ENCODE measurements around the gene PDE2A. TPM values are rescaled to one million over a fixed set of nuclear protein-coding genes. Genes with fewer than 3 reads are reported as not detected.

The PDE2A gene
- total and polyA plus RNA-seq, 7 donors = 6.0 to 20.1 (median 8.8) TPM

DNA sequence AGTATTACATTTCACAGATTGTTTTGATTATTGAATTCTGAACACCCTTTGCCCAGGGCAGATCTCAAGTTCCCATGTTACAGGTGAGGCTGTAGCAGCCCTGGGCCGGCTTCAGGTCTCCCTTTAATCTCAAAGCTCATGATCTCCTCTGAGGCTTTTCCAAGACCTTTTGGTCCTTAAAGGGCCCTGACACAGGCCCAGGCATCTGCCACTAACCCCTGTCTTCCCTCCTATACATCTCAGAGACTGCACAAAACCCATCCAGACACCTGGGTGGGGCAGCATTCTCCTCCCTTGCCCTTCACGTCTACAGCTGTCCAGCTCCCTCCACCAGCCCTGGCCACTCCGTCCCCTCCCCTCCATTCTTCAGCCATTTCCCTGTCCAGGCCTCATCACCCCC is 37.8 kb downstream of the PDE2A start:
- Histone ChIP-seq H3K4me1 (peaks cover 13% of the 10 kb centered on the region), H3K9me3 (no peaks in the 10 kb centered on the region), H3K36me3 (ENCODE audit: insufficient read depth in 1 of 2, low read depth in 1 of 2) (no peaks in the 10 kb centered on the region), H3K27ac (no peak overlapping the region), H3K4me3 (no peak overlapping the region), H3K27me3 (ENCODE audit: insufficient read depth in 3 of 3, low read length in 2 of 3) (peaks cover 0 to 10% (median 0%) of the 10 kb centered on the region in 3 donors)
- intact Hi-C loops (cut with DNase I) = no loop called here
- 67 to 80% (median 68%) methylated on average over 3 of the region's 3 CpGs for WGBS, 3 donors
- DNase-seq (no peak), ATAC-seq (no peak)
- TF ChIP-seq, protein P1, sequence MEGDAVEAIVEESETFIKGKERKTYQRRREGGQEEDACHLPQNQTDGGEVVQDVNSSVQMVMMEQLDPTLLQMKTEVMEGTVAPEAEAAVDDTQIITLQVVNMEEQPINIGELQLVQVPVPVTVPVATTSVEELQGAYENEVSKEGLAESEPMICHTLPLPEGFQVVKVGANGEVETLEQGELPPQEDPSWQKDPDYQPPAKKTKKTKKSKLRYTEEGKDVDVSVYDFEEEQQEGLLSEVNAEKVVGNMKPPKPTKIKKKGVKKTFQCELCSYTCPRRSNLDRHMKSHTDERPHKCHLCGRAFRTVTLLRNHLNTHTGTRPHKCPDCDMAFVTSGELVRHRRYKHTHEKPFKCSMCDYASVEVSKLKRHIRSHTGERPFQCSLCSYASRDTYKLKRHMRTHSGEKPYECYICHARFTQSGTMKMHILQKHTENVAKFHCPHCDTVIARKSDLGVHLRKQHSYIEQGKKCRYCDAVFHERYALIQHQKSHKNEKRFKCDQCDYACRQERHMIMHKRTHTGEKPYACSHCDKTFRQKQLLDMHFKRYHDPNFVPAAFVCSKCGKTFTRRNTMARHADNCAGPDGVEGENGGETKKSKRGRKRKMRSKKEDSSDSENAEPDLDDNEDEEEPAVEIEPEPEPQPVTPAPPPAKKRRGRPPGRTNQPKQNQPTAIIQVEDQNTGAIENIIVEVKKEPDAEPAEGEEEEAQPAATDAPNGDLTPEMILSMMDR (IDR thresholded peaks at IDR 0.05) = no peak

DNA sequence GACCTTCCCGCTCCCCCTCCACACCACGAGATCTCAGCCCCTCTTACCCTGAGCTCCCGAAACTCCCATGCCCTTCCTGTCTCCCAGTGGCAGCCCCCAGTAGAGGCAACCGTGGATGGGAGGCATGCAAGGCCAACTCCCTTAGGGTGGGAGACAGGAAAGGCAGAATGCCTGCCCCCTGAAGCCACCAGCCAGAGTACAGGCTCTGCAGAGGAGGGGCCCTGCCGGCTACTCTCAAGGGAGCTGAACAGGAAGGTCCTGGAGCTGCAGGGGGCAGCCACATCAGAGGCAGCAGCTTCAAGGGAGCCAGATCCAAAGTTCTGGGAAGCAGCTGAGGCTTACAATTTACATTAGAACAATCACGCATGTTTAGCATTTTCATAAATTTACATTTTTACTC is 38.3 kb downstream of the PDE2A start:
- Histone ChIP-seq H3K9me3 (no peaks in the 10 kb centered on the region), H3K4me3 (no peak overlapping the region), H3K4me1 (peaks cover 17% of the 10 kb centered on the region), H3K36me3 (ENCODE audit: insufficient read depth in 1 of 2, low read depth in 1 of 2) (no peaks in the 10 kb centered on the region), H3K27me3 (ENCODE audit: insufficient read depth in 3 of 3, low read length in 2 of 3) (peaks cover 0 to 6% (median 0%) of the 10 kb centered on the region in 3 donors), H3K27ac (no peak overlapping the region)
- TF ChIP-seq, protein P1 (IDR thresholded peaks at IDR 0.05) = no peak
- ATAC-seq (no peak), DNase-seq (no peak)
- 71 to 78% (median 74%) methylated on average over 6 of the region's 6 CpGs for WGBS, 3 donors
- intact Hi-C loops (cut with DNase I) = no loop called here

DNA sequence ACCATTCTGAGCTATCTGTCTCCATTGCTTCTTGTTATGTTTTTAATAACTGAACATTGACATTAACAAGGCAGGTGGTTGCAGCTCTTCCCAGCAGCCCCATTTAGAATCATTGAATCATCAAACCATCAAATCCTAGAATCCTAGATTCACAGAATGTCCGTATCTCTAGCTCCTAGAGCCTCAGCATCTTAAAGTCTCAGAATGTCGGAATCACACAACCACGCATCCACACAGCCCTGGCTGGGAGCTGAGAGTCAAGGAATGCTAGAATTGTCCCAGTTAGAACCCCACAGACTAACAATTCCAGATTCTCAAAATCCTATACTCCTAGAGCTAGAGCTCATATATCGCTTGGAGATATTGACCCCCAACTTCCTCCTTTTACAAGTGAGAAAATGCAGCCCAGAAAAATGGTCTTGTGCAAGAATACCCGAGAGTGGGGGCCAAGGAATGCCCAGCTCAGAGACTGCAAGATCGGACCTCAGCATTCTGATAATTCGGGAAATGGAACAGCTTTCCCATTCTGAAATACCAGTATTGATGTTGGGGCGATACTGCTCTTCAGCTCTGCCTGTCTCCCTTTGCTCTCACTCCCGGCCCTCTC is 38.8 kb downstream of the PDE2A start:
- whole genome bisulfite sequencing, 3 donors = 80 to 82% (median 82%) methylated on average over 9 of the region's 9 CpGs
- Histone ChIP-seq H3K4me3 (no peak overlapping the region), H3K27ac (peak overlapping the region; percentile 36), H3K9me3 (no peaks in the 10 kb centered on the region), H3K4me1 (peaks cover 22% of the 10 kb centered on the region), H3K27me3 (ENCODE audit: insufficient read depth in 3 of 3, low read length in 2 of 3) (peaks cover 0 to 1% (median 0%) of the 10 kb centered on the region in 3 donors), H3K36me3 (ENCODE audit: insufficient read depth in 1 of 2, low read depth in 1 of 2) (no peaks in the 10 kb centered on the region)
- TF ChIP-seq, protein P1 (IDR thresholded peaks at IDR 0.05) = no peak
- no peak for DNase-seq
- intact Hi-C loops (cut with DNase I) = no loop called here
- ATAC-seq = no peak

DNA sequence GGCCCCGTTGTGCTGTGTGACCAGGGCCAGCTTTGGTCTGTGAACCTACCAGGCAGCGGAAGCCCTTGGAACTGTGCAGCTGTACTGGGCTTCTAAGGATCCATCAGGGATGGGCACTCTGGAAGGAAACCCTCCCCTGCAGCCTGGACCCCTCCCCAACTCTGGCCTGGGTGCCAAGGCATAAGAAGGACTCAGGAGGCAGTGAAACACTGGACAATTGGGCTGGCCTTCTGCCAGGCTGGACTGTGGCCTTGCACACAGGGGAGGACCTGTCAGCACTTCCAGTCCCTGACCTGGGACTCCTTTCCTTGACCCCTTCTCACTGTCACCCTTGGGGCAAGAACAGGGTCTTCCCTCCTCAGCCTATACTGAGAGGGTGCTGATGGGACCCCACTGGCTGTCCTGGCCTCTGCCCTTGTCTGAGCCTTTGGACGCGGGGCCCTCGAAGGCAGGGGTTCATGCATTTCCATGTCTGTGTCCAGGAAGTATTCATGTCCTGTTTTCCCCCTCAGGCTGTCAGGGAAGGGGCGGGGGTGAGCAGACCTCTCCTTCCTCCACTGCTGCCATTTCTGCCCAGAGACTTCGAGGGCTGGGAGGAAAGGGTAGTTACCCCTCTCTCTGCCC is 39.6 kb downstream of the PDE2A start:
- Histone ChIP-seq H3K27ac (peak overlapping the region; percentile 36), H3K9me3 (no peaks in the 10 kb centered on the region), H3K4me1 (peaks cover 31% of the 10 kb centered on the region), H3K27me3 (ENCODE audit: insufficient read depth in 3 of 3, low read length in 2 of 3) (no peaks in the 10 kb centered on the region), H3K4me3 (no peak overlapping the region), H3K36me3 (ENCODE audit: insufficient read depth in 1 of 2, low read depth in 1 of 2) (no peaks in the 10 kb centered on the region)
- TF ChIP-seq, protein P1 (IDR thresholded peaks at IDR 0.05) = no peak
- intact Hi-C loops (cut with DNase I) = no loop called here
- WGBS, 3 donors = 58 to 77% (median 77%) methylated on average over 7 of the region's 7 CpGs
- no peak for ATAC-seq
- peak in 1 of 2 donors; percentile 45 for DNase-seq

Data from psoas muscle (tissue), 8 donors.